ENCODE data around the gene NOTCH1.

GRCh38 chr9:136584401-136584932, 38.6 kb upstream of the NOTCH1 start:
- TF ChIP-seq USF2 (IDR thresholded peaks at IDR 0.05; ENCODE audit: low read length) (no peak), GABPA (IDR thresholded peaks at IDR 0.05; ENCODE audit: borderline replicate concordance, insufficient read depth, low read length) (no peak)
